IMR-90 (cell line): ENCODE results near the gene ARHGEF3. TPM values are rescaled to one million over a fixed set of nuclear protein-coding genes. Genes with fewer than 3 reads are reported as not detected.

Experiments used
- ATAC-seq: fragments of 200-7000 bp; cut with Tn5 transposase; 2 replicates; pipeline ENCODE4 v1.9.1; 2020; ENCODE audit warnings: low read depth, mild to moderate bottlenecking, moderate library complexity
- BruUV-seq: library from RNA; stranded (reverse); fragments of 400-500 nt; replicated peaks from 2 replicates; lab custom pipeline; 2021; lab: Mats Ljungman, UMichigan
- CTCF ChIA-PET: fragments of 300-600 bp; formaldehyde crosslinking; extraction: SDS; loops from one replicate; lab custom pipeline; 2021; ENCODE audit warnings: antibody characterized with exemption; lab: Yijun Ruan, JAX
- POLR2A ChIA-PET: fragments of 300-600 bp; sonication (Branson Sonifier 250); formaldehyde crosslinking; loops from one replicate; lab custom pipeline; 2022; ENCODE audit warnings: antibody characterized with exemption; ENCODE audit not compliant: unreplicated experiment; lab: Charles Lee
- DNase-seq: peaks from one replicate; pipeline ENCODE4 v3.0.0; 2013
- H2AFZ ChIP-seq: replicated peaks from 2 replicates; pipeline ENCODE3; 2013; ENCODE audit warnings: low read length, mild to moderate bottlenecking; ENCODE audit not compliant: poor library complexity
- H2AK5ac ChIP-seq: 2 replicates; pipeline ENCODE4 v1.6.1; 2013; ENCODE audit warnings: low read depth, low read length, inconsistent platforms
- H2AK9ac ChIP-seq: replicated peaks from 2 replicates; pipeline ENCODE3; 2013; ENCODE audit warnings: mild to moderate bottlenecking, low read depth, low read length, moderate library complexity; ENCODE audit not compliant: poor library complexity
- H2BK120ac ChIP-seq: 2 replicates; pipeline ENCODE4 v1.6.1; 2013; ENCODE audit warnings: low read depth, low read length, inconsistent platforms
- H2BK15ac ChIP-seq: 3 replicates; pipeline ENCODE4 v1.6.1; 2013; ENCODE audit warnings: low read depth, low read length, inconsistent platforms
- H2BK20ac ChIP-seq: 2 replicates; pipeline ENCODE4 v1.6.1; 2013; ENCODE audit warnings: low read depth, mild to moderate bottlenecking, inconsistent platforms, low read length, moderate library complexity
- H2BK5ac ChIP-seq: 2 replicates; pipeline ENCODE4 v1.6.1; 2013; ENCODE audit warnings: mild to moderate bottlenecking, low read depth, low read length, inconsistent platforms; ENCODE audit not compliant: poor library complexity, severe bottlenecking
- H3K14ac ChIP-seq: replicated peaks from 2 replicates; pipeline ENCODE4 v1.6.1; 2013; ENCODE audit warnings: low read depth, low read length, inconsistent platforms
- H3K18ac ChIP-seq: 2 replicates; pipeline ENCODE4 v1.6.1; 2013; ENCODE audit warnings: low read depth, low read length, control low read depth
- H3K23ac ChIP-seq: 2 replicates; pipeline ENCODE4 v1.6.1; 2013; ENCODE audit warnings: low read depth, low read length, inconsistent platforms
- H3K27ac ChIP-seq: 2 replicates; pipeline ENCODE4 v1.5.1; 2013; ENCODE audit warnings: mild to moderate bottlenecking, control low read depth, low read length; ENCODE audit not compliant: insufficient read depth
- H3K27me3 ChIP-seq: 2 replicates; pipeline ENCODE4 v1.6.1; 2013; ENCODE audit warnings: low read length; ENCODE audit not compliant: control insufficient read depth, insufficient read depth
- H3K36me3 ChIP-seq: 2 replicates; pipeline ENCODE4 v1.6.1; 2013; ENCODE audit warnings: low read length, mixed read lengths; ENCODE audit not compliant: control insufficient read depth, insufficient read depth
- H3K4ac ChIP-seq: 2 replicates; pipeline ENCODE4 v1.6.1; 2013; ENCODE audit warnings: low read depth, low read length, inconsistent platforms
- H3K4me1 ChIP-seq: 2 replicates; pipeline ENCODE4 v1.6.1; 2013; ENCODE audit warnings: low read length, mixed read lengths; ENCODE audit not compliant: control insufficient read depth, insufficient read depth
- H3K4me2 ChIP-seq: 2 replicates; pipeline ENCODE4 v1.6.1; 2013; ENCODE audit warnings: low read depth, mild to moderate bottlenecking, control low read depth, low read length, moderate library complexity
- H3K4me3 ChIP-seq: 2 replicates; pipeline ENCODE4 v1.5.1; 2013; ENCODE audit warnings: low read depth, mild to moderate bottlenecking, control low read depth, low read length, moderate library complexity; ENCODE audit not compliant: insufficient read depth
- H3K56ac ChIP-seq: 2 replicates; pipeline ENCODE4 v1.6.1; 2013; ENCODE audit warnings: low read length, inconsistent platforms; ENCODE audit not compliant: insufficient read depth; ENCODE audit errors: extremely low read depth
- H3K79me1 ChIP-seq, 2 experiments: 2 replicates each; pipeline ENCODE4 v1.6.1; 2013; ENCODE audit warnings: low read length in 2 of 2, inconsistent platforms in 1 of 2, low read depth in 1 of 2
- H3K9ac ChIP-seq: 2 replicates; pipeline ENCODE4 v1.6.1; 2013; ENCODE audit warnings: low read depth, low read length, control low read depth
- H3K9me1 ChIP-seq: 2 replicates; pipeline ENCODE4 v1.6.1; 2013; ENCODE audit warnings: low read length, inconsistent platforms; ENCODE audit not compliant: insufficient read depth
- H3K9me3 ChIP-seq: 2 replicates; pipeline ENCODE4 v1.6.1; 2013; ENCODE audit warnings: low read length; ENCODE audit not compliant: control insufficient read depth, insufficient read depth
- H4K20me1 ChIP-seq: 2 replicates; pipeline ENCODE4 v1.6.1; 2013; ENCODE audit warnings: low read length, inconsistent platforms; ENCODE audit not compliant: insufficient read depth
- H4K5ac ChIP-seq: 2 replicates; pipeline ENCODE4 v1.6.1; 2013; ENCODE audit warnings: mild to moderate bottlenecking, low read depth, low read length, control low read depth
- H4K8ac ChIP-seq, 2 experiments: 2 replicates each; pipeline ENCODE4 v1.6.1; 2013; ENCODE audit warnings: low read depth in 2 of 2, low read length in 2 of 2, control low read depth in 1 of 2, inconsistent platforms in 1 of 2
- H4K91ac ChIP-seq: 2 replicates; pipeline ENCODE4 v1.6.1; 2013; ENCODE audit warnings: low read depth, low read length, inconsistent platforms; ENCODE audit not compliant: insufficient read depth
- BHLHE40 ChIP-seq: fragments of 150-350 bp; IDR thresholded peaks from 2 replicates; pipeline ENCODE4 v1.6.1; 2016; ENCODE audit warnings: mild to moderate bottlenecking, low read depth, low read length
- CEBPB ChIP-seq: IDR thresholded peaks from 2 replicates; pipeline ENCODE4 v1.6.1; 2012; ENCODE audit warnings: low read depth, low read length, improper control_type of control experiment
- CHD1 ChIP-seq: IDR thresholded peaks from 2 replicates; pipeline ENCODE4 v1.6.1; 2012; ENCODE audit warnings: low read depth, low read length, improper control_type of control experiment
- CTCF ChIP-seq: conservative IDR thresholded peaks from 2 replicates; pipeline ENCODE4 v1.5.1; 2012; ENCODE audit warnings: mild to moderate bottlenecking, low read depth, low read length, improper control_type of control experiment
- ELK1 ChIP-seq: fragments of 150-350 bp; IDR thresholded peaks from 2 replicates; pipeline ENCODE4 v1.6.1; 2016; ENCODE audit warnings: low read depth, mild to moderate bottlenecking, low read length, moderate library complexity, borderline replicate concordance
- FOS ChIP-seq: fragments of 150-350 bp; IDR thresholded peaks from 2 replicates; pipeline ENCODE4 v1.6.1; 2016; ENCODE audit warnings: low read depth, low read length
- MAFK ChIP-seq: IDR thresholded peaks from 2 replicates; pipeline ENCODE4 v1.6.1; 2012; ENCODE audit warnings: low read depth, low read length, improper control_type of control experiment
- MAZ ChIP-seq: IDR thresholded peaks from 2 replicates; pipeline ENCODE4 v1.6.1; 2012; ENCODE audit warnings: low read depth, mild to moderate bottlenecking, low read length, improper control_type of control experiment, moderate library complexity, borderline replicate concordance
- MXI1 ChIP-seq: IDR thresholded peaks from 2 replicates; pipeline ENCODE4 v1.6.1; 2012; ENCODE audit warnings: low read depth, mild to moderate bottlenecking, low read length, moderate library complexity, borderline replicate concordance
- NFE2L2 ChIP-seq: fragments of 150-350 bp; IDR thresholded peaks from 2 replicates; pipeline ENCODE4 v1.6.1; 2016; ENCODE audit warnings: low read depth, mild to moderate bottlenecking, low read length
- POLR2A ChIP-seq: IDR thresholded peaks from 2 replicates; pipeline ENCODE4 v1.6.1; 2012; ENCODE audit warnings: mild to moderate bottlenecking, low read depth, low read length
- RAD21 ChIP-seq: IDR thresholded peaks from 2 replicates; pipeline ENCODE4 v1.6.1; 2012; ENCODE audit warnings: low read length, improper control_type of control experiment
- RCOR1 ChIP-seq: IDR thresholded peaks from 2 replicates; pipeline ENCODE4 v1.6.1; 2012; ENCODE audit warnings: mild to moderate bottlenecking, low read length, improper control_type of control experiment; ENCODE audit not compliant: insufficient replicate concordance
- RFX5 ChIP-seq: IDR thresholded peaks from 2 replicates; pipeline ENCODE4 v1.8.0; 2012; ENCODE audit warnings: low read depth, mild to moderate bottlenecking, low read length, moderate library complexity
- SMC3 ChIP-seq: fragments of 150-350 bp; IDR thresholded peaks from 2 replicates; pipeline ENCODE4 v1.6.1; 2016; ENCODE audit warnings: low read depth, mild to moderate bottlenecking, antibody characterized with exemption, low read length, moderate library complexity
- USF2 ChIP-seq: fragments of 150-350 bp; IDR thresholded peaks from 2 replicates; pipeline ENCODE4 v1.6.1; 2017; ENCODE audit warnings: mild to moderate bottlenecking, antibody characterized with exemption, low read length, low read depth
- WGBS, 2 experiments: methylation state at CpG; one replicate each; pipeline versions ENCODE4 v1.1.5 to v1.1.7; 2013; ENCODE audit warnings: missing lambda C conversion rate in 2 of 2; ENCODE audit not compliant: insufficient read length in 1 of 2; ENCODE audit errors: extremely low coverage in 2 of 2; 5-methylcytosine and 5-hydroxymethylcytosine counted together
- dilution Hi-C: fragments of 300-500 bp; cut with HindIII; formaldehyde crosslinking; loops from one replicate; pipeline ENCODE4 v1.14.3; 2018; ENCODE audit warnings: low sequenced_read_pairs; ENCODE audit not compliant: unreplicated experiment
- in situ Hi-C: fragments of 300-500 bp; cut with MboI; formaldehyde crosslinking; loops from 3 replicates; pipeline ENCODE4 v1.14.3; 2019; ENCODE audit warnings: low sequenced_read_pairs, inconsistent platforms, mixed read lengths
- intact Hi-C: fragments of 100-400 bp; cut with micrococcal nuclease; formaldehyde crosslinking; loops from 2 replicates; pipeline ENCODE4 v1.10.0; 2022
- polyA plus RNA-seq, 3 experiments: library from polyadenylated mRNA; depleted of rRNA; stranded (reverse); fragments of >200 nt; gene quantifications; 2 replicates each; pipeline ENCODE4 v1.2.3, GENCODE V29; 2012; ENCODE audit warnings: low replicate concordance in 1 of 3
- total RNA-seq: library from RNA; depleted of rRNA; stranded (reverse); fragments of >200 nt; gene quantifications from 2 replicates; pipeline ENCODE4 v1.2.3, GENCODE V29; 2012

Gene ARHGEF3
- total and polyA plus RNA-seq, 2 of the 4 experiments (the other 2 are of a cell fraction) = 2.1 to 2.3 TPM

GRCh38 chr3:56744016-56744415 is 57.7 kb downstream of the ARHGEF3 start:
- Histone ChIP-seq H3K27me3 (no peaks in the 10 kb centered on the region), H3K56ac (no peak overlapping the region), H3K4me2 (no peak overlapping the region), H2AK9ac (no peak overlapping the region), H3K9me1 (no peaks in the 10 kb centered on the region), H2BK20ac (no peak overlapping the region), H3K36me3 (peaks cover 2% of the 10 kb centered on the region; the same call in 1 of the 2 replicates), H3K4ac (no peak overlapping the region), H3K9ac (no peak overlapping the region), H4K91ac (no peak overlapping the region), H4K8ac (no peak overlapping the region), H3K9me3 (0 out of 2 replicates have a peak, but pooled peaks cover 1% of the 10 kb centered on the region), H4K20me1 (no peaks in the 10 kb centered on the region), H3K23ac (no peak overlapping the region), H2BK5ac (no peak overlapping the region), H2BK15ac (no peak overlapping the region), H2AK5ac (no peak overlapping the region), H2BK120ac (no peak overlapping the region), H3K14ac (no peak overlapping the region), H3K79me1 (no peaks in the 10 kb centered on the region), H3K4me3 (no peak overlapping the region), H3K27ac (no peak overlapping the region), H2AFZ (no peak overlapping the region), H4K5ac (no peak overlapping the region), H3K18ac (no peak overlapping the region), H3K4me1 (no peaks in the 10 kb centered on the region)
- ATAC-seq = no peak
- no CpG with 5 or more reads among the region's 5 CpGs for WGBS, 2 experiments
- dilution Hi-C loops (no loop called here), intact Hi-C loops (no loop called here), in situ Hi-C loops (no loop called here)
- CTCF ChIA-PET = interaction anchor here (0.6 kb wide), 1 partner anchor 23 kb away, joined by 3 read pairs; no protein-coding TSS in a partner anchor
- BruUV-seq = no TSS peak
- POLR2A ChIA-PET = interaction anchor here (0.6 kb wide), 1 partner anchor 535 kb away, joined by 3 read pairs; no protein-coding TSS in a partner anchor
- no peak for TF ChIP-seq CTCF
- TF ChIP-seq RFX5 = no peak
- no peak for TF ChIP-seq FOS
- TF ChIP-seq MAFK = no peak
- TF ChIP-seq RAD21 = no peak
- no peak for TF ChIP-seq ELK1
- no peak for TF ChIP-seq BHLHE40
- no peak for TF ChIP-seq RCOR1
- no peak for TF ChIP-seq MAZ
- no peak for TF ChIP-seq CEBPB
- TF ChIP-seq CHD1 = no peak
- no peak for TF ChIP-seq NFE2L2
- TF ChIP-seq POLR2A = no peak
- TF ChIP-seq USF2 = no peak
- no peak for TF ChIP-seq SMC3
- no peak for TF ChIP-seq MXI1
- no peak for DNase-seq
